RWPE2 (cell line): ENCODE data around the gene C11orf98.

Experiments used
- ATAC-seq: fragments of 200-7000 bp; cut with Tn5 transposase; 3 replicates; pipeline ENCODE4 v1.9.1; 2021; ENCODE audit warnings: low read depth
- DNase-seq: peaks from one replicate; pipeline ENCODE4 v3.0.0-alpha.2; 2020; ENCODE audit warnings: low spot score
- H3K27ac ChIP-seq: fragments of 450-650 bp; 2 replicates; pipeline ENCODE4 v1.5.1; 2017; ENCODE audit warnings: mild to moderate bottlenecking; ENCODE audit not compliant: poor library complexity, severe bottlenecking
- H3K27me3 ChIP-seq: fragments of 250-450 bp; sonication (Bioruptor Pico); 2 replicates; pipeline ENCODE4 v1.5.1; 2021; ENCODE audit warnings: mild to moderate bottlenecking, moderate library complexity; ENCODE audit not compliant: insufficient read depth, poor library complexity, severe bottlenecking
- H3K36me3 ChIP-seq: fragments of 250-450 bp; sonication (Bioruptor Pico); 2 replicates; pipeline ENCODE4 v1.5.1; 2020; ENCODE audit warnings: low read depth, mild to moderate bottlenecking, moderate library complexity
- H3K4me1 ChIP-seq: fragments of 250-450 bp; sonication (Bioruptor Pico); 2 replicates; pipeline ENCODE4 v1.5.1; 2021; ENCODE audit warnings: mild to moderate bottlenecking, moderate library complexity; ENCODE audit not compliant: insufficient read depth, poor library complexity, severe bottlenecking
- H3K4me3 ChIP-seq: fragments of 250-450 bp; sonication (Bioruptor Pico); 2 replicates; pipeline ENCODE4 v1.5.1; 2021; ENCODE audit warnings: mild to moderate bottlenecking, moderate library complexity; ENCODE audit not compliant: severe bottlenecking
- H3K9me3 ChIP-seq: fragments of 250-450 bp; sonication (Bioruptor Pico); 2 replicates; pipeline ENCODE4 v1.5.1; 2021; ENCODE audit warnings: mild to moderate bottlenecking, moderate library complexity; ENCODE audit not compliant: severe bottlenecking
- TF ChIP-seq, protein P1 (sequence below): fragments of 450-650 bp; IDR thresholded peaks from one replicate; pipeline ENCODE4 v1.5.1; 2017; ENCODE audit warnings: mild to moderate bottlenecking, moderate library complexity; ENCODE audit not compliant: poor library complexity, severe bottlenecking

The C11orf98 gene

GRCh38 chr11:62665599-62666258, 719 bp upstream of the C11orf98 start:
- ATAC-seq (peak; percentile 8), DNase-seq (no peak)
- H3K4me3 ChIP-seq, result peak overlapping the region; percentile 88
- no peaks in the 10 kb centered on the region for H3K9me3 ChIP-seq
- H3K36me3 ChIP-seq, result peaks cover 32% of the 10 kb centered on the region
- H3K27ac ChIP-seq, result peak overlapping the region; percentile 84
- TF ChIP-seq, protein P1, sequence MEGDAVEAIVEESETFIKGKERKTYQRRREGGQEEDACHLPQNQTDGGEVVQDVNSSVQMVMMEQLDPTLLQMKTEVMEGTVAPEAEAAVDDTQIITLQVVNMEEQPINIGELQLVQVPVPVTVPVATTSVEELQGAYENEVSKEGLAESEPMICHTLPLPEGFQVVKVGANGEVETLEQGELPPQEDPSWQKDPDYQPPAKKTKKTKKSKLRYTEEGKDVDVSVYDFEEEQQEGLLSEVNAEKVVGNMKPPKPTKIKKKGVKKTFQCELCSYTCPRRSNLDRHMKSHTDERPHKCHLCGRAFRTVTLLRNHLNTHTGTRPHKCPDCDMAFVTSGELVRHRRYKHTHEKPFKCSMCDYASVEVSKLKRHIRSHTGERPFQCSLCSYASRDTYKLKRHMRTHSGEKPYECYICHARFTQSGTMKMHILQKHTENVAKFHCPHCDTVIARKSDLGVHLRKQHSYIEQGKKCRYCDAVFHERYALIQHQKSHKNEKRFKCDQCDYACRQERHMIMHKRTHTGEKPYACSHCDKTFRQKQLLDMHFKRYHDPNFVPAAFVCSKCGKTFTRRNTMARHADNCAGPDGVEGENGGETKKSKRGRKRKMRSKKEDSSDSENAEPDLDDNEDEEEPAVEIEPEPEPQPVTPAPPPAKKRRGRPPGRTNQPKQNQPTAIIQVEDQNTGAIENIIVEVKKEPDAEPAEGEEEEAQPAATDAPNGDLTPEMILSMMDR, result no peak
- H3K27me3 ChIP-seq, result no peaks in the 10 kb centered on the region
- peaks cover 2% of the 10 kb centered on the region for H3K4me1 ChIP-seq

- ATAC-seq (peak; percentile 51), DNase-seq (peak; percentile 72)
- Histone ChIP-seq H3K4me1 (no peaks in the 10 kb centered on the region), H3K27me3 (no peaks in the 10 kb centered on the region), H3K36me3 (peaks cover 32% of the 10 kb centered on the region), H3K9me3 (no peaks in the 10 kb centered on the region), H3K4me3 (peak overlapping the region; percentile 88), H3K27ac (peak overlapping the region; percentile 84)
- TF ChIP-seq, protein P1, result no peak
These were observed 470 bp downstream of the C11orf98 start for GRCh38 chr11:62664405-62665074.

- TF ChIP-seq, protein P1, result no peak
- DNase-seq (no peak), ATAC-seq (no peak)
- H3K27ac ChIP-seq, result no peak overlapping the region
- H3K4me3 ChIP-seq, result no peak overlapping the region
- no peaks in the 10 kb centered on the region for H3K4me1 ChIP-seq
- H3K27me3 ChIP-seq, result no peaks in the 10 kb centered on the region
- no peaks in the 10 kb centered on the region for H3K9me3 ChIP-seq
- 0 out of 2 replicates have a peak, but pooled peaks cover 4% of the 10 kb centered on the region for H3K36me3 ChIP-seq
These were observed 8.1 kb downstream of the C11orf98 start for GRCh38 chr11:62656796-62657429.

DNA sequence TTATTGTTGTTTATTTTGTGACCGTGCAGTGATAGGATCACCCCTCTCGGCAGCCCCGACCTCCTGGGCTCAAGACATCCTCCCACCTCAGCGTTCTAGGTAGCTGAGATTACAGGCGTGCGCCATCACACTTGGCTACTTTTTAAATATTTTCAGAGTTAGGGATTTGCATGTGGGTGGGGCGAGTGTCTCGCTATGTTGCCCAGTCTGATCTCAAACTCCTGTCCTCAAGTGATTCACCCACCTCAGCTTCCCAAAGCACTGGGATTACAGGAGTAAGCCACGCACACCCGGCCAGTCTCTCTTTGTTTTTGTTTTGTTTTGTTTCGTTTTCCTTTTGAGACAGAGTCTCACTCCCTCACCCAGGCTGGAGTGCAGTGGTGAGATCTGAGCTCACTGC, 10.7 kb downstream of the C11orf98 start:
- TF ChIP-seq, protein P1, result no peak
- H3K27ac ChIP-seq, result no peak overlapping the region
- no peaks in the 10 kb centered on the region for H3K4me1 ChIP-seq
- no peak for DNase-seq
- no peak overlapping the region for H3K4me3 ChIP-seq
- no peak for ATAC-seq
- peaks cover 5% of the 10 kb centered on the region; the same call in 1 of the 2 replicates for H3K36me3 ChIP-seq
- H3K27me3 ChIP-seq, result no peaks in the 10 kb centered on the region
- H3K9me3 ChIP-seq, result no peaks in the 10 kb centered on the region
